Endothelial cell (in vitro differentiated cells): ENCODE results near the gene MRPL44. TPM values are rescaled to one million over a fixed set of nuclear protein-coding genes. Genes with fewer than 3 reads are reported as not detected.

ENCODE experiments used
- DNase-seq: peaks from one replicate; pipeline ENCODE4 v3.0.0; 2021; ENCODE audit warnings: low spot score
- H3K27ac Mint-ChIP-seq: one replicate; pipeline ENCODE4 v1.8.0; 2021; ENCODE audit warnings: mixed read lengths, inconsistent platforms; ENCODE audit not compliant: unreplicated experiment
- H3K27me3 Mint-ChIP-seq: one replicate; pipeline ENCODE4 v1.8.0; 2021; ENCODE audit warnings: mild to moderate bottlenecking, moderate library complexity, mixed read lengths, inconsistent platforms; ENCODE audit not compliant: unreplicated experiment
- H3K36me3 Mint-ChIP-seq: one replicate; pipeline ENCODE4 v1.8.0; 2021; ENCODE audit warnings: mild to moderate bottlenecking, low read depth, mixed read lengths, inconsistent platforms; ENCODE audit not compliant: unreplicated experiment
- H3K4me1 Mint-ChIP-seq: one replicate; pipeline ENCODE4 v1.8.0; 2021; ENCODE audit warnings: mild to moderate bottlenecking, mixed read lengths, inconsistent platforms; ENCODE audit not compliant: unreplicated experiment
- H3K4me3 Mint-ChIP-seq: one replicate; pipeline ENCODE4 v1.8.0; 2021; ENCODE audit warnings: mild to moderate bottlenecking, mixed read lengths, inconsistent platforms; ENCODE audit not compliant: unreplicated experiment
- H3K9me3 Mint-ChIP-seq: one replicate; pipeline ENCODE4 v1.8.0; 2021; ENCODE audit warnings: mixed read lengths, inconsistent platforms; ENCODE audit not compliant: unreplicated experiment
- total RNA-seq: library from RNA; stranded (reverse); fragmentation: NEBNext Ultra II Directional; extraction: Animal tissue kit (Norgen Biotek cat#: 25700); gene quantifications from one replicate; pipeline ENCODE4 v1.2.1, GENCODE V29; 2021; ENCODE audit not compliant: unreplicated experiment
- TF ChIP-seq, protein P1 (sequence below): fragments of 200-600 bp; sonication (generic); IDR thresholded peaks from one replicate; pipeline ENCODE4 v1.5.0; 2021; ENCODE audit warnings: antibody characterized with exemption; ENCODE audit not compliant: unreplicated experiment

Gene MRPL44
- total RNA-seq, 1 donor from 2014 or later, result 25.7 TPM

DNA sequence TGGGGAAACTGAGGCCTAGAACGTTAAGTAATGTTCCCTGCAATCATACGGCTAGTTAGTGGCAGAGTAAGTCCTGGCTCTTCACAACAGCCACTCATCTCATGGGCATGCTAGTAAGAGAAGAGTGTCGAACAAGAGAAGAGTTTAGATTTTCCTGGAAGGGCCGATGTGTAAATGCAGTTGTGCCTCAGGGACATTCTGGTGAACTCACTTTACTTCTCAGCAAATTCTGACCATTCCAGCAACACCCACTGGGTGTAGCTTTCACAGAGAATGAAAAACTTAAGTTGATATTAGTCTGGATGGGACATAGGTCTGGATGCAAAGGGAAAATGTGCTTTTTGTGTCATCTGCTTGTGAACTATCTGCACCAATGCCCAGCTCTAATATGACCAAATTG lies 23.5 kb downstream of the MRPL44 start:
- Mint-ChIP-seq H3K27me3 (no peaks in the 10 kb centered on the region), H3K27ac (no peak overlapping the region), H3K4me3 (no peak overlapping the region), H3K36me3 (no peaks in the 10 kb centered on the region), H3K4me1 (peaks cover 8% of the 10 kb centered on the region), H3K9me3 (no peaks in the 10 kb centered on the region)
- TF ChIP-seq, protein P1, sequence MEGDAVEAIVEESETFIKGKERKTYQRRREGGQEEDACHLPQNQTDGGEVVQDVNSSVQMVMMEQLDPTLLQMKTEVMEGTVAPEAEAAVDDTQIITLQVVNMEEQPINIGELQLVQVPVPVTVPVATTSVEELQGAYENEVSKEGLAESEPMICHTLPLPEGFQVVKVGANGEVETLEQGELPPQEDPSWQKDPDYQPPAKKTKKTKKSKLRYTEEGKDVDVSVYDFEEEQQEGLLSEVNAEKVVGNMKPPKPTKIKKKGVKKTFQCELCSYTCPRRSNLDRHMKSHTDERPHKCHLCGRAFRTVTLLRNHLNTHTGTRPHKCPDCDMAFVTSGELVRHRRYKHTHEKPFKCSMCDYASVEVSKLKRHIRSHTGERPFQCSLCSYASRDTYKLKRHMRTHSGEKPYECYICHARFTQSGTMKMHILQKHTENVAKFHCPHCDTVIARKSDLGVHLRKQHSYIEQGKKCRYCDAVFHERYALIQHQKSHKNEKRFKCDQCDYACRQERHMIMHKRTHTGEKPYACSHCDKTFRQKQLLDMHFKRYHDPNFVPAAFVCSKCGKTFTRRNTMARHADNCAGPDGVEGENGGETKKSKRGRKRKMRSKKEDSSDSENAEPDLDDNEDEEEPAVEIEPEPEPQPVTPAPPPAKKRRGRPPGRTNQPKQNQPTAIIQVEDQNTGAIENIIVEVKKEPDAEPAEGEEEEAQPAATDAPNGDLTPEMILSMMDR, result no peak
- DNase-seq, result no peak

DNA sequence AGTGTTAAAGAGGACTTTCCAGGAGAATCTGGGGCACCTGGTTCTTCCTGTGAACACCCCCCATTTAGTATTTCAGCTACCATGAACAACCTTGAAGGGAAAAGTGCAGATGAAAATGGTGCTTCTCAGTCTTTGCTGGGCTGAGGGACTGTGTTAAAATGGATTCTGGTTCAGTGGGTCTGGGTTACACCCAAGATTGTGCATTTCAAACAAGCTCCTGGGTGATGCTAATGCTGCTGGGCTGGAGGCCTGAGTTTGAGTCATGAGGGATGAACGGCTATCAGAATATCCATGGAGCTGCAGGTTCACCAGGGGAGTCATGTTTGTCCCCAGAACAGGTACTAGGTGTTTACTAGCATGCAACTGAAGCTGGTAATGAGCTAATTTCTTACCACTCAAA lies 24.0 kb downstream of the MRPL44 start:
- H3K4me1 Mint-ChIP-seq, result peaks cover 8% of the 10 kb centered on the region
- no peak overlapping the region for H3K4me3 Mint-ChIP-seq
- no peak overlapping the region for H3K27ac Mint-ChIP-seq
- no peaks in the 10 kb centered on the region for H3K36me3 Mint-ChIP-seq
- no peaks in the 10 kb centered on the region for H3K27me3 Mint-ChIP-seq
- DNase-seq, result no peak
- H3K9me3 Mint-ChIP-seq, result no peaks in the 10 kb centered on the region
- TF ChIP-seq, protein P1, result no peak

DNA sequence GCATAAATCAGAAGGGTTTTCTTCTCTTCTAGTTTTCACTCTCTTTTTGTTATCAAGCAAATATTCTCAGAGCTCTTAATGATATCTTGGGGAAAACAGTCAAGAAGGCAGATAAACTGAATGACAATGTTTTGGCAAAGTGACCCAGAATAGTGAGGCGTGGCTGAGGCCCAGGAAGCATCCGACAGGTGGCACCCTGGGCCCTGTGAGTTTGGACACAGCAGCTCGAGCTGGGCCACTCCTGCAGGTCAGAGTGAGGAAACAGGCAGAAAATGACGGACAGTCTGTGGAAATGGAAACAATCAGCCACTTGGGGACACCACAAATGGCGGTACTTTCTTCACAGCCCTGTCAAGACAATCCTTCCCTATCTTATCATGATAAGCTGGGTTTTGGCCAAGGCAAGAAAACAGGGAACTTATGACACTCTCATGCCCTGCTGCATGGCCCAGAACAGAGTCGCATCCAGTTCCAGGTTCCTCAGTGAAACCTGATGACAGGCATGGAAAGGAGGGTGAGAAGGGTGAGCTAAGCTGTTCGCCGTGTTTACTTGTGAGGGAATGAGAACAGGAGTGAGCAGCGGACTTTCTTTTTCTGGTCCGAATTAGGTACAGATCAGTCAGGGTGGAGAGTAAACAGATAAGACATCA lies 32.1 kb downstream of the MRPL44 start:
- no peak for DNase-seq
- H3K27me3 Mint-ChIP-seq, result no peaks in the 10 kb centered on the region
- no peak overlapping the region for H3K27ac Mint-ChIP-seq
- TF ChIP-seq, protein P1, result no peak
- H3K4me3 Mint-ChIP-seq, result no peak overlapping the region
- H3K9me3 Mint-ChIP-seq, result no peaks in the 10 kb centered on the region
- H3K36me3 Mint-ChIP-seq, result no peaks in the 10 kb centered on the region
- peaks cover 7% of the 10 kb centered on the region for H3K4me1 Mint-ChIP-seq

DNA sequence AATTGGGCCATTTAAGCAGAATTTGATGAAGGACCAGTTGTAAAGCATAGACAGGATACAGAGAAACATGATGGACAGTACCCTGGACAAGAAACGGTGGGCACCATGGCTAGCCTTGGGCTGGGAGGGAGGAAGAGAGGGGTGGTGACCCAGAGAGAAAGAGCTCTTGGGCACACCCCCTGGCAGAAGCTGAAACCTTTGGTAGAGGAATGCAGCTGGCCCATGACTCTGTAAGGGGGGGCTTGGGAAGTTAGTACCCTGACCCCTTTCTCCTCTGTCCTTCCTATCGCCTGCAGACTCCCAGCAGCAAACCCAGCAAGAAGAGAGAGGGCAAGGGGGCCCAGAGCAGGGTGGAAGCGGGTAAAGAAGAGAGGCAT lies 32.6 kb downstream of the MRPL44 start:
- no peak overlapping the region for H3K4me3 Mint-ChIP-seq
- TF ChIP-seq, protein P1, result no peak
- H3K27ac Mint-ChIP-seq, result no peak overlapping the region
- no peaks in the 10 kb centered on the region for H3K36me3 Mint-ChIP-seq
- H3K9me3 Mint-ChIP-seq, result no peaks in the 10 kb centered on the region
- no peaks in the 10 kb centered on the region for H3K27me3 Mint-ChIP-seq
- H3K4me1 Mint-ChIP-seq, result peaks cover 2% of the 10 kb centered on the region
- DNase-seq, result no peak

DNA sequence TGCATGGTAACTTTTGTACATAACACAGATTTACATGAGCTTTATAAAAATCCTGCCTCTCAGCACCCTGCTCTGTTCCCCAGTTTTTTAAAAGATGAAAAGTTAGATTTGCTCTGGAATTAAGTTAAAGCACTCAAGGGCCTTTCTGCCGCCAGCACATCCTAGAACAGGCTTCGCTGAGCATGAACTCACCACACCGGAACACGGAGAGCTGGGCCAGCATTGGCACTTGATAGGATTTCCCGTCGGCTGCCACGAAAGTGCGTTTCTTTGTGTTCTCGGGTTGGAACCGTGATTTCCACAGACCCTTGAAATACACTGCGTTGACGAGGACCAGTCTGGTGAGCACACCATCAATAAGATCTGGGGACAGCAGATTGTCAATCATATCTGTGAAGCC lies 34.3 kb downstream of the MRPL44 start:
- peaks cover under 1% of the 10 kb centered on the region for H3K27me3 Mint-ChIP-seq
- H3K9me3 Mint-ChIP-seq, result no peaks in the 10 kb centered on the region
- H3K4me1 Mint-ChIP-seq, result no peaks in the 10 kb centered on the region
- H3K36me3 Mint-ChIP-seq, result no peaks in the 10 kb centered on the region
- DNase-seq, result no peak
- no peak overlapping the region for H3K27ac Mint-ChIP-seq
- TF ChIP-seq, protein P1, result no peak
- H3K4me3 Mint-ChIP-seq, result no peak overlapping the region
